CD4-positive, alpha-beta T cell treated with Interleukin-15 for 4 hours (primary cell): ENCODE measurements around the gene PRRT2.
"Not testable (repeated sequence)": the region's sequence is repeated elsewhere in the genome, so short reads cannot be mapped to it uniquely, and the experiment has no call there.

Experiments used
- DNase-seq: peaks from one replicate; pipeline ENCODE4 v3.0.0-alpha.2; 2020; ENCODE audit warnings: low spot score

Gene PRRT2

GRCh38 chr16:29811896-29812665, at the start of gene PRRT2:
PRRT2 (plus strand) TSS chr16:29812193; CDS start chr16:29813055, 862 bp downstream.
- DNase-seq: peak; percentile 53

GRCh38 chr16:29763326-29763725, 48.7 kb upstream of the PRRT2 start:
- no peak for DNase-seq

- no peak for DNase-seq
Observed at GRCh38 chr16:29765167-29766032, 46.6 kb upstream of the PRRT2 start.

- DNase-seq: no peak
Observed at GRCh38 chr16:29766571-29766970, 45.4 kb upstream of the PRRT2 start.

- no peak for DNase-seq
Observed at GRCh38 chr16:29767062-29767461, 44.9 kb upstream of the PRRT2 start.

- DNase-seq: no peak
Observed at GRCh38 chr16:29769507-29769906, 42.5 kb upstream of the PRRT2 start.

GRCh38 chr16:29770250-29770929, 41.6 kb upstream of the PRRT2 start:
- no peak for DNase-seq

- DNase-seq: not testable (repeated sequence)
Observed at GRCh38 chr16:29772330-29772729, 39.7 kb upstream of the PRRT2 start.

- no peak for DNase-seq
Observed at GRCh38 chr16:29774730-29775129, 37.3 kb upstream of the PRRT2 start.

- no peak for DNase-seq
Observed at GRCh38 chr16:29775742-29776408, 36.1 kb upstream of the PRRT2 start.

GRCh38 chr16:29777576-29778350, 34.2 kb upstream of the PRRT2 start, which contains the start of gene ZG16:
ZG16 (plus strand) TSS chr16:29778256; CDS start chr16:29779267, 1,011 bp downstream.
- DNase-seq: no peak

- DNase-seq: no peak
Observed at GRCh38 chr16:29779474-29779873, 32.5 kb upstream of the PRRT2 start.

- DNase-seq: not testable (repeated sequence)
Observed at GRCh38 chr16:29783094-29783953, 28.7 kb upstream of the PRRT2 start.

- peak; percentile 31 for DNase-seq
Observed at GRCh38 chr16:29784157-29784556, 27.8 kb upstream of the PRRT2 start.

- peak; percentile 79 for DNase-seq
Observed at GRCh38 chr16:29784901-29785500, 27.0 kb upstream of the PRRT2 start.

GRCh38 chr16:29787155-29787554, 24.8 kb upstream of the PRRT2 start:
- DNase-seq: not testable (repeated sequence)

- DNase-seq: no peak
Observed at GRCh38 chr16:29789775-29790182, 22.2 kb upstream of the PRRT2 start.

- DNase-seq: peak; percentile 100
Observed at GRCh38 chr16:29790183-29790948, 21.6 kb upstream of the PRRT2 start, which contains the start of gene KIF22. KIF22 (plus strand) TSS chr16:29790751; CDS start chr16:29790760, 9 bp downstream.
